ENCODE measurements around the gene HMGCS1.
A peak's percentile ranks its signal among the peaks of the same experiment; 100 is the strongest.

The HMGCS1 gene

DNA sequence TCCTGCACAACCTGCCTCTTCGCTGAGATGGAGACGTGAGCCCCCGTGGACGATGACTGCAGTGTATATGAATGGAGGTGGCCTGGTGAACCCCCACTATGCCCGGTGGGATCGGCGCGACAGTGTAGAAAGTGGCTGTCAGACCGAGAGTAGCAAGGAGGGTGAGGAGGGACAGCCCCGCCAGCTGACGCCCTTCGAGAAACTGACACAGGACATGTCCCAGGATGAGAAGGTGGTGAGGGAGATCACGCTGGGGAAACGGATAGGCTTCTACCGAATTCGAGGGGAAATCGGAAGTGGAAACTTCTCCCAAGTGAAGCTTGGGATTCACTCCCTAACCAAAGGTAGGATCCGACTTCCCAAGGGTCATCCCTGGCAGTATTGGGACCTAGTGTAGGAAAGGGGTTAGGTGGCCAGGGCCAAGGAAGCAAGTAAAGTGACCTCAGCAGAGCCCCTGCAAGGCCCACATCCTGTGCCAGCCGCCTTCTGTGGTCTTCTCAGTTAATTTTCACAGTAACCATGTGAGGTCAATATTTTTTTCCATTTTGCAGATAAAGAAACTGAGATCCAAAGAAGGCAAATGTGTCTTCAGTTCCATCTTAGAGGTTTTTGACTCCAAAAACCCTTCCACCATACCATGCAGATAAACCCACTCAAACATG, 67.4 kb downstream of the HMGCS1 start:
- Histone ChIP-seq H3K36me3 (replicated peaks) (no peaks in the 10 kb centered on the region), H3K4me1 (0 out of 2 replicates have a peak, but pooled peaks cover 3% of the 10 kb centered on the region), H3K4me3 (no peak overlapping the region), H3K27me3 (ENCODE audit: low read depth) (no peaks in the 10 kb centered on the region), H3K9me3 (no peaks in the 10 kb centered on the region)
- in situ Hi-C loops (cut with MboI; ENCODE audit: low sequenced_read_pairs), result no loop called here
- DNase-seq (ENCODE audit: low spot score in 2 of 2), result no peak

DNA sequence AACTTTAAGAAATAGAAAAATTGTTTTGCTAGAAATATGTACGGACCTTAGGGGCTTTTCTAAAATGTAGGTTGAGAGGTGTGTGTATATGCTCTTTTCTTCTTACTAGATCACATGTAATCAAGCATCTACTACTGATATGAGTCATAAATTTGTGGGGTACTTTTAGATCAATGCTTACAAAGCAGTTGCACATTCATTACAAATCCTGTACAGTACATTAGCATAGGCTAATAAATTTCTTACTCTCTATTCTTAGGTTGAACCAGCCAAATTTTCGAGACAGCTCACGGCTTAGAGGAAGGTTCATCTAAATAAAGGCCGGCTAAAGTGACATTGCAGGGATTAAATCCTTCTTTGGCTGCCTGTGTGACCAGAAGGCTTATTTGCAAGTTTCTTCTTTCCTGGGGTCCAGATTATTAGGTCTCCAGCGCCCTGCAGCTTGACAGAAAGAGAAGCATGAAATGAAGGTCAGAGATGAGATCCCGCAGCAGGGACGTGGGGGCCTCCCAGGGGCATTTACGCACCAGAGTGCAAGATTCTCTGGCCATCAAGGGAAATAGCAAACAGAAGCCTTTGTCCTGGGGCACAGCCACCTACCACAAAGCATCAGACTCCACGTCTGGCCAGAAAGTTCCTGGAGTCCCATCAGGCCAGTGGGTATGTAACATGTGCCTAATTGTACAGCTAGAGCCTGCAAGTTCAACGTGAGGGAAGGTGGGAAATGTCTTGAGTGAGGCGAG, 68.2 kb downstream of the HMGCS1 start:
- peak in 1 of 2 experiments; percentile 22 for DNase-seq (ENCODE audit: low spot score in 2 of 2)
- no peak overlapping the region for H3K4me3 ChIP-seq
- in situ Hi-C loops (cut with MboI; ENCODE audit: low sequenced_read_pairs), result no loop called here
- H3K27me3 ChIP-seq (ENCODE audit: low read depth), result no peaks in the 10 kb centered on the region
- 0 out of 2 replicates have a peak, but pooled peaks cover 3% of the 10 kb centered on the region for H3K4me1 ChIP-seq
- H3K36me3 ChIP-seq (replicated peaks), result no peaks in the 10 kb centered on the region
- H3K9me3 ChIP-seq, result no peaks in the 10 kb centered on the region

DNA sequence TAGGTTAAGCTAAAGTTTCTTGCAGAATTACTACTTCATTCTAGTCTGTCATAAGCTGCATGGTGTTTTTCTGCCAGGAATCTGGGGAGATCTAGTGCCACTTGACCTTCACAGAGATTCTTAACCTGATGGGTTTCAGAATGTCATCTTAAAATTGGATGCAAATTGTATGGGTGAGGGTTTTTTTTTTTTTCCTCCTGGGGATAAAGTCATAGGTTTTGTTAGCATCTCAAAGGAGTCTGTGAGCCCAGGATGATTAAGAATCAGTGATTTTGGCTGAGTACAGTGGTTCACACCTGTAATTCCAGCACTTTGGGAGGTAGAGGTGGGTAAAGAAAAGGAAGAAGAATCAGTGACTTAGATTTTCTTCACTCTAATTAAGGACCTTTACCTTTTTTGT, 69.9 kb downstream of the HMGCS1 start:
- in situ Hi-C loops (cut with MboI; ENCODE audit: low sequenced_read_pairs), result no loop called here
- Histone ChIP-seq H3K4me1 (0 out of 2 replicates have a peak, but pooled peaks cover 3% of the 10 kb centered on the region), H3K9me3 (no peaks in the 10 kb centered on the region), H3K27me3 (ENCODE audit: low read depth) (no peaks in the 10 kb centered on the region; the same call in 1 of the 2 replicates), H3K4me3 (no peak overlapping the region), H3K36me3 (replicated peaks) (no peaks in the 10 kb centered on the region)
- DNase-seq (ENCODE audit: low spot score in 2 of 2), result no peak

DNA sequence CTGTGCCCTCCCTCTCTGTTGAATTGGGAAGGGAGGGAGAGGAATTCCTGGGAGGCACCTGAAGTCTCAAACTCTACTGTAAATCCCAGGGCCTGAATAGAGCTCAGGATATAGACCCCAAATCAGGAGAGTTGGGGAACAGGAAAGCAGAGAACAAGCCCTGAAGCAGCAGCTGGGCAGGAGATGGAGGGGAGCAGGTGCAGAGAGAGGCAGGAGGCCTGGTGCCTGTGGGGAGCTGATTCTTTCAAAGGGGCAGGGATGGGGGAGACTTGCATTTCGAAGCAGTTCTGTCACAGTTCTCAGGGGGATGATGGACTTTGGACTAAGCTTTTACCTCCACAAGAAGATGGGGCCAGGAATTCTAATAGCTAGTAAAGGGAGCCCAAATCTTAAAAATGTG, 71.0 kb downstream of the HMGCS1 start:
- DNase-seq (ENCODE audit: low spot score in 2 of 2), result no peak
- no peaks in the 10 kb centered on the region for H3K36me3 ChIP-seq (replicated peaks)
- in situ Hi-C loops (cut with MboI; ENCODE audit: low sequenced_read_pairs), result no loop called here
- H3K4me1 ChIP-seq, result 0 out of 2 replicates have a peak, but pooled peaks cover 3% of the 10 kb centered on the region
- H3K9me3 ChIP-seq, result no peaks in the 10 kb centered on the region
- no peak overlapping the region for H3K4me3 ChIP-seq
- H3K27me3 ChIP-seq (ENCODE audit: low read depth), result no peaks in the 10 kb centered on the region; the same call in 1 of the 2 replicates

Data from HAP-1 (cell line).